ENCODE measurements around the gene RASSF7. TPM values are rescaled to one million over a fixed set of nuclear protein-coding genes. Genes with fewer than 3 reads are reported as not detected.

Gene RASSF7
- total RNA-seq, 1 donor from 2014 or later: 4.4 TPM

DNA sequence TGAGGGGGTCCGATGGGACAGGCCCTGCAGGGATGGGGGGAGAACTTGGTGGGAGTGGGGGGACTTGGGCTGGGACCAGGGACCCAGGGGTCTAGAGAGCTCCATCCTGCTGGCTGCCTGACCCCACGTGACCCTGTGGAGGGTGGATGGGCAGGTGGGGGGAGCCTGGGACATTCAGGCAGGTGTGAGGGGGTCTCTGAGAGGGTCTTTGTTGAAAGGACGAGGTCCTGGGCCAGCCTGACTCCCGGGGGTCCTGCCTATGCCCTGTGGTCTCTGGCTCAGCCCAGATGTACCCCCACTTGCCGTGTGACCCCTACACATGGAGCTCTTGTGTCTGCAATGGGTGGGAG is 16.0 kb upstream of the RASSF7 start:
- ATAC-seq (ENCODE audit: poor library complexity) (no peak), DNase-seq (no peak)
- intact Hi-C loops (cut with DNase I): no loop called here

DNA sequence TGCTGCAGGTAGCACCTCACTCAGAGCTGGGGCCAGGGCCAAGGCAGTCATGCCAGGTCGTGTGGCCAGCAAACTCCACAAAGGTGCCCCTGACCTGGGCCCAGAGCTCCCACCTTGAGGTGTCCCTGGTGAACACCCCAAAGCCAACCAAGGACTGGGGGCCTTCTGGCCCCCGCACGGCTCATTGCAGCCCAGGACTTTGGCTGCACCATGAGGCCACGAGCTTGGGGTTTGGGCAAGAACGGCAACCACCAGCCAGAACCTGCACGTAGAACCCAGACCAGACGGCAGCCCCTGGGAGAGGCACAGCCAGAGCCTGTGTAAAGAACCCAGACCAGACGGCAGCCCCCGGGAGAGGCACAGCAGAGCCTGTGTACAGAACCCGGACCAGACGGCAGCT is 15.6 kb upstream of the RASSF7 start:
- ATAC-seq (ENCODE audit: poor library complexity) (no peak), DNase-seq (no peak)
- intact Hi-C loops (cut with DNase I): no loop called here

DNA sequence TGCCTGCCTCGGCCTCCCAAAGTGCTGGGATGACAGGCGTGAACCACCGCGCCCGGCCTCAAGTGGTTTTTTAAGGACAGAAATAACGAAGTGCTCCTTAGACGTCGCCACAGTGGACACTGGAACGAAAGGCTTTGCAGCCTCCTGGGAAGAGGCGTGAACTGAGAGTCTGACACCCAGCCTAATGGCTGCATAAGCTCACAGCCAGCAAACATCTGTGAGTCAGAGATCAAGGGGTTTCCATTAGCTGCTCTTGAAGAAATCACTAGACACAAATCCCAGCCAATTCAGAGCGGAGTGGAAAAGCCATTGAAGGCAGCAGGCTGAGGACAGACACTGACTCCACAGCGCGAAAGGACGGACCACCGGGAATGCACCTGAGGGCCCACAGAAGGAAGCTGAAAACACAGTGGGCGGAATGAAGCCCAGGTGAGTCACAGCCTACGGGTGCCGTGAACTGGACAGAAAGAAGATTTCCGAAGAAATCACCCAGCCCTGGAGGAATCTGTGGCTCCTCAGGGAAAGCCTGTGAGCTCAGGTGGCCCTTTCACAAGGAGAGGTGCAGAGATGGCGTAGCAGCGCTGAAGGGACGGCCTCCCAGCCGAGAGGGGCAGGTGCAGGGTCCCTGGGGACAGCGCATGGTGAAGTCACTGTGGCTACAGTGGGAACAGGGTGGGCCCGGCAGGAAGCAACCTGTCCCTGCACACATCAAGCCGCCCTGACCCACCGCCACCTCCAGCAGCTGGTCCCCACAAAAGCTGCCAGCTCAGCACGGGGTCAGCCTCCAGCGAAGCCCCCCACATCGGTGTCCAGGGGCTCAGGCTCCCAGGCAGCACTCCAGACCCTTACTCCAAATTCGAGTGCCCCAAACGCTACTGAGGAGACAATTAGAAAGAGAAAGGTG is 11.8 kb upstream of the RASSF7 start:
- DNase-seq (no peak), ATAC-seq (ENCODE audit: poor library complexity) (no peak)
- intact Hi-C loops (cut with DNase I): no loop called here

DNA sequence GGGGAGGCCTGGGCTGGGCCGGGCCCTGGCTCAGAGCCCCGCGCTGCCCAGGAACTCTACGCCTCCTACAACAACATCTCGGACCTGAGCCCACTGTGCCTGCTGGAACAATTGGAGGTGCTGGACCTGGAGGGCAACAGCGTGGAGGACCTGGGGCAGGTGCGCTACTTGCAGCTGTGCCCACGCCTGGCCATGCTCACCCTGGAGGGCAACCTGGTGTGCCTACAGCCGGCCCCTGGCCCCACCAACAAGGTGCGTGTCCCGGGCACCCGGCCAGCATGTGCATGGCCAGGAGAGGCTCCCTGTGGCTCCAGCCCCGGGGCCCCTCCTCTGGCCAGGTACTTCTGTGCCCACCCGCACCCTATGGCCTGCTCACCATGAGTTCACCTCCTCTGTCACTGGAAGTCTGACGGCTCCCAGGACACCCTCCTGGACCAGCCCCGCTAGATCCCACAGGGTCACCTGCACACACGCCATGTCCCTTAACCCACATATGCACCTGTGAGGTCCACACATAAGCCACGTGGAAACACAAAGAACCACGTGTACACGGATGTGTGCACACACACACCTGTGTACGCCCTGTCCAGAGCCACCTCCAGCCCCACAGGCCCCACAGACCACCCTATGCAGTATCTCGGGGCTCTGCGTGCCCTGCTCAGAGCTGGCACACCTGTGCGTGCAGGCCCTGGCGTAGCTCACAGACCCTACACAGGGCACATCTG is 10.6 kb upstream of the RASSF7 start:
- intact Hi-C loops (cut with DNase I): loop anchor here (10.0 kb wide), 1 partner anchor 175 kb away; no protein-coding TSS in a partner anchor
- no peak for ATAC-seq (ENCODE audit: poor library complexity)
- DNase-seq: no peak

DNA sequence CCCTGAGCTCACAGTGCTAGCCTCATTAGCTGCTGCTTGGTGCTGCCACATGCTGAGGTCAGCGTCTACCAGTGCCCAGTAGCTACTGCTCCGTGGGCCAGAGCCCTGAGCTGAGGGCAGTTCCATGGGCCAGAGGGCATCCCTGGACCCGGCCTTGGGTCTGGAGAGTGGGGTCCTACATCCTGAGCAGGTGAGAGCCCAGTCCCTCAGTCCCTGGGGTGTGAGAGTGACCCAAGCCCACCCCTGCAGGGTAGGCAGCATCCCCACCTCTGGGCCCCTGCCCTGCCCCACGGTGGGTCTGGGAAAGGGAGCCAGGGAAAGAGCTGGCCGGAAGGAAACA is 10.1 kb upstream of the RASSF7 start:
- intact Hi-C loops (cut with DNase I): loop anchor here (10.0 kb wide), 1 partner anchor 174 kb away; no protein-coding TSS in a partner anchor
- DNase-seq: no peak

DNA sequence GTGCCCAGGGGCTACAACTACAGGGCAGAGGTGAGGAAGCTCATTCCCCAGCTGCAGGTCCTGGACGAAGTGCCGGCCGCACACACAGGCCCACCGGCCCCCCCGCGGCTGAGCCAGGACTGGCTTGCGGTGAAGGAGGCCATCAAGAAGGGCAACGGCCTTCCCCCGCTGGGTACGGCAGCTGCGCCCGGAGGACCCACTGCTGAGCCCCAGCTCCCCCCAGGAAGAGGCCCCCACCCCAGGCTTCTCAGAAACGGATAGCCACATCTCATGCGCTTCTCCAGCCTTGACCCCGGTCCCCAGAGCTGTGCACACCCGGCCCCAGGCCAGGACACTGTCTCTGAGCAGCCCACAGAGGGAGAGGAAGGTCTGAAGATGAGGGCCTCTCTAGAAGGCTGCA is 9.6 kb upstream of the RASSF7 start:
- intact Hi-C loops (cut with DNase I): loop anchor here (10.0 kb wide), 1 partner anchor 174 kb away; no protein-coding TSS in a partner anchor
- DNase-seq (no peak), ATAC-seq (ENCODE audit: poor library complexity) (no peak)

More for the DNA sequence above, 10.1 kb upstream of the RASSF7 start:
- no peak for ATAC-seq (ENCODE audit: poor library complexity)

DNA sequence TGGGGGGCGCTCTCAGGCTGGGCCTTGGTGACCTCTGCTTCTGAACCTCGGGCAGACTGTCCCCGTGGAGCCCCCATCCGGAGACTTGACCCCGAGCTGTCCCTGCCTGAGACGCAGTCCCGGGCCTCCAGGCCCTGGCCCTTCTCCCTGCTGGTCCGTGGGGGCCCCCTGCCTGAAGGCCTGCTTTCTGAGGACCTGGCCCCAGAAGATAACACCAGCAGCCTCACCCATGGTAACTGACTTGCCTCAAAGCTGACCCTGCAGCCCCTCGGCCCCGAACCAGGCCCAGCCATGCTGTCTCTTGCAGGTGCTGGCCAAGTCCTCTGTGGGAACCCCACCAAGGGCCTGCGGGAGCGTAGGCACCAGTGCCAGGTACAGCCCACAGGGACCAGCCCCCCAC is 9.2 kb upstream of the RASSF7 start:
- no peak for DNase-seq
- intact Hi-C loops (cut with DNase I): loop anchor here (10.0 kb wide), 1 partner anchor 173 kb away; no protein-coding TSS in a partner anchor
- ATAC-seq (ENCODE audit: poor library complexity): no peak

DNA sequence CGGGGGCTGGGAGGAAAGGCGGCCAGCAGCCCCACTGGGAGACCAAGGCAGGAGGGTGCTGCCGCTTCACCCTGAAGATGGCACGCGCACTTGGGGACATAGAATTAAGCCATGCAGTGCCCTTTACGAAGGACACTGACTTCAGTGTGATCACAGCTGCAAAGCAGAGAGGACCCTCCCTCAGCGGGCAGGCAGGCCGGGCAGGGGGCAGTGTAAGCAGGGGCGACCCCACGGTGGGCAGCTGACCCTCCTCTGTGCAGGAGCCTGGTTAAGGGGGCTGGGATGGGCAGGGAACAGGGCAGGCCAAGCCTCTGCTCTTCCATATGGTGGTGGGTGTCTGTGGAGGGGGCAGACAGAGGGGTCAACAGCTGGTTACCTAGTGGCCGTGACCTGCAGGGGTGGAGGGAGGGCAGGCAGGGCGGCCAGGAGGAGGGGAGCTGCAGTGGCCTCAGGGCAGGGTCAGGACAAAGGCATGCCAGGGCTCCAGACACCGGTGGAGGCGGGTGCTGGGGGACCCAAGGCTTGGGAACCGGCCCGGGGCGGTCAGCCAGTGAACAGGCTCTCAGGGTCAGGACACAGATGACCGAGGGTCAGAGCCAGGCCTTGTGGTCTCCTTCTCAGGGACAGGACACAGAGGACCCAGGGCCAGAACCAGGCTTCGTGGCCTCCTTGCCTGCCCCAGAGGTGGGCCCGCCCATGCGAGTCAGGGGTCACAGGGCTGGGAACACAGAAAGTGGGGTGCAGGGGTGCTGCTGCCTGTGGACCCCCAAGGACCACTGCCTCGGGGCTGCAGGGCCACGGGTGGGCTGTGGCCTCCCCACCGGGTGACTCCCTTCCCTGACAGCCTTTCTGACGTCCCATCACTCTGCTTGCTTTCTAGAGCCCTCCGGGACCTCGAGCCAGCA is 7.4 kb upstream of the RASSF7 start:
- DNase-seq (no peak), ATAC-seq (ENCODE audit: poor library complexity) (no peak)
- intact Hi-C loops (cut with DNase I): loop anchor here (10.0 kb wide), 1 partner anchor 171 kb away; no protein-coding TSS in a partner anchor

DNA sequence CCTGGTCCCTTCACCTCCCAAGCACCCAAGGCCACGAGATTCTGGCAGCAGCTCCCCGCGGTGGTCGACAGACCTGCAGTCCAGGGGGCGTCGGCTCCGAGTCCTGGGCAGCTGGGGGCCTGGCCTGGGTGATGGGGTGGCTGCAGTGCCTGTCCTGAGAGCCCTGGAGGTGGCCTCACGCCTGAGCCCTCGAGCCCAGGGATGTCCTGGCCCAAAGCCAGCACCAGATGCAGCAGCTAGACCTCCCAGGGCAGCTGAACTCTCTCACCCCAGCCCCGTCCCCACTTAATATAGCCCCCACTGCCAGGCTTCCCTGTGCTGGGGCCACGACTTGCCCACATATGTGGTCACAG is 6.8 kb upstream of the RASSF7 start:
- DNase-seq (no peak), ATAC-seq (ENCODE audit: poor library complexity) (no peak)
- intact Hi-C loops (cut with DNase I): loop anchor here (10.0 kb wide), 1 partner anchor 171 kb away; no protein-coding TSS in a partner anchor

DNA sequence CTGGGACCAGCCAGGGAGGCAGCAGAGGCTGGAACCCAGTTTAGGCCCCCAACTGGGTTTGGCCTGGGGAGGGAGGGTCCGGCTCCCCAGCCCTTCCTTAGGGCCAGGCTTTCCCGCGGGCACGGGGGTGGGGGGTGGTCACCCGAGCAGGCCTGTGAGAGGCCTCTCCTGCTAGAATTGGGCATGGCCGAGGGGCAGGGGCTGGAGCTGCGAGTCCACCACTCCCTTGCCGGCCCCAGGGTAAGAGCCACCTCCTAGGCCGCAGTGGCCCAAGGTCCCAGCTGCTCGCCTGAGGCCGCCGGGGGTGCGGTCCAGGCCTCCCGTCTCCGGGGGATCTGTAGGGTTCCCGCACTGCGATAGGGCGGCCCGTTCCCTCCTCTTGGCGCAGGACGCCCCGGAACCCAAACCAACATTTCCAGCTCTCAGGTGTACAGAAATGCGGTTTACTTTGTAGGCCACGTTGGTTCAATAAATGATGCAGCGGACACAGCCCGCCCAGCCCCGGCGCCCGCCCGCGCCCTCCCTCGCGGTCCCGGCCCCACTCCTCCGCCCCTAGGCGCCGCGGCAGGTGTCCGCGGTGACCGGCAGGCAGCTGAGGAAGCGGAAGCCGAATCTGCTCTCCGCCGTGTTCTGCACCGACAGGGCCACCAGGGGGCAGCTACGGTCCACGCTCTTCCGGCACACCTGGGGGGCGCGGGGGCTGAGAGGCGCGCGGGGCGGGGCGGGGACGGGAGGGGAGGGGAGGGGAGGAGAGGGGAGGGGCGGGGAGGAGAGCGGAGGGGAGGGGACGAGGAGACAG is 6.1 kb upstream of the RASSF7 start:
- peak; percentile 76 for ATAC-seq (ENCODE audit: poor library complexity)
- intact Hi-C loops (cut with DNase I): loop anchor here (10.0 kb wide), 1 partner anchor 170 kb away; no protein-coding TSS in a partner anchor

DNA sequence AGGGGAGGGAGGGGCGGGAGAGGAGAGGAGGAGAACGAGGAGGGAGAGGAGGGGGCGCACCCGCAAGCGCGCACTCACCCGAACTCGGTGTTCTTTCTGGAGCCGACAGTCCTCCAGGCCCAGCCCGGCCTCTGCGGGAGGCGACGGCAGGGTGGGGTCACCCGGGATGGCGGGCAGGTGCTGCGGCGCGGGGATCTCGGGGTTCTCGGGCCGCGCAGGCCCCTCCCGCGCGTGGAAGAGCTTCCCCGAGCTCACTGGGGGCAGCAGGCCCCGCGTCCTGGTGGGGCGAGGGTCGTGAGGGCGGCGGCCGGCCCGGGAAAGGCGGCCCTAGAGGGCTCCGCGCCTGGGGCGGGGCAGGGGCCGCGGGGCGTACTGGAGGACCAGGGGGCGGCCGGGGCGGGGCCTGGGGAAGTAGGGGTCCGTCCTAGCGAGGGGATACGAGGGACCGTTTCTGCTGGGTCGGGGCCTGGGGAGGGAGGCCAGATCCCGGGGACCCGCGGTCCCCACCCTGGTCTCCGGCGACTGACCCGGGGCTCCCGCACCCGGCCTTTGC is 5.5 kb upstream of the RASSF7 start:
- intact Hi-C loops (cut with DNase I): loop anchor here (10.0 kb wide), 1 partner anchor 169 kb away; no protein-coding TSS in a partner anchor
- ATAC-seq (ENCODE audit: poor library complexity) (no peak), DNase-seq (no peak)

More for the DNA sequence above, 6.1 kb upstream of the RASSF7 start:
- DNase-seq: peak; percentile 70

DNA sequence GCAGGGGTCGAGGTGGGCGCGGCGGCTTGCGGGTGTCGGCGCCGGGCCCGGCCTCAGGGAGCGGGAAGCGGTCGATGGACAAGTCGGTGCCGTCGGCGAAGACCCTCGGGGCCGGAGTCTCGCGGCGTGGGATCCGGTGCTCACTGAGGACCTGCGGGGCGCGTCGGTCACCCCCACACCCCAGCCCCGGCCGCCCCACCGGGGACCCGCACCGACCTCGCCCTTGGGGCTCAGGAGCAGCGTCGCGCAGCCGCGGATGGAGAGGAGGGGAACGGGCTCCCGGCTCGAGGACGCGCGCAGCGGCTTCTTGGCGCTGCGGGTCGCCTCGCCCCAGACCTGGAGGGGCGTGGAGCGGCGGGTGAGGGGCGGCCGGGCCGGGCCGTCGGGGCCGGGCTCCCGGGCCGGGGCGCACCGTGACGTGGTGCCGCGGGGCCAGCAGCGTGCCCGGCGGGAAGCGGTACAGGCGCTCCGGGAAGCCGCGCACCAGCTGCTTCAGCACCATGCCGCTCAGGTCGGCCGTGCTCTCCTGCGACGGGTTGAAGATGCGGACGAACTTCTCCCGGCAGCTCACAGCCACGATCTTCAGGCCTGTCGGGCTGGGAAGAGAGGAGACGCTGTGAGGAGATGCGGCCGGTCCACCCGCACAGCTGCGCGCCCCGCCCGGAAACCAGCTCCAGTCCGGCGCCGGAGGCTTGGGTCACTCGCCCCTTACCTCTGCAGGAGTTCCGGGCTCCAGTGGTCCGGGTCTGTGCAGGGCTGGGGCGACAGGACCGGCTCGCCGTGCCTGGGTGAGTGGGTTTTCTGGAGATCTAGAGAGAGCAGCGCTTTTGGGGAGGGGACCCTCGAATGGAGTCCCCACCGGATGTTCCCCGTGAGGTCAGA is 4.7 kb upstream of the RASSF7 start:
- intact Hi-C loops (cut with DNase I): loop anchor here (10.0 kb wide), 1 partner anchor 169 kb away; no protein-coding TSS in a partner anchor
- ATAC-seq (ENCODE audit: poor library complexity) (no peak), DNase-seq (no peak)

DNA sequence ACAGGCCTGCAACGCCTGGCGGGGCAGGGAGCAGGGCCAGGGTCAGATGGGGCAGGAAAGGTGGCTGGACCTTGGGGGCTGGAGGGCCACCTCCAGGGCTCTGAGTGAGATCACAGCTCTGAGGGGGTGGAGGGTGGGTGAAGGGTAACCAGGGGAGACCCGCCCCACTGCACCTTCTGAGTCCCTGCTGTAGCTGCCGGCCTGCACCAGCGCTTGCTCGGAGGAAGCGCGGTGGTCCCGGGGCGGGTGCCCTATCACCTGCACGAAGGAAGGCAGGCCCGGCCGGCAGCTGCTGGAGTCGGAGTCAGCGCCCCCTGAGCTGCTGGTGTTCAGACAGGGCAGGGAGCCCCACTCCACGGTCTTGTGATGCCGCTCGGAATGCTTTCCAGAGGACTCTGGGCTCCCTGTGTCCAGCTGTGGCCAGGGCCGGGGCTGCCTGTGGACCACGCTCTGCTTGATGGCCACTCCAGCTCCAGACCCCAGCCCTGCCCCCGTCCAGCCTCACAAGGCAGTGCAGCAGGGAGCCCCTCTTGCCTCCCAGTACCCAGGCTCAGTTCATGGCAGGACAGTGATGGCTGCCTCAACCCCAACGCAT is 4.0 kb upstream of the RASSF7 start:
- DNase-seq (no peak), ATAC-seq (ENCODE audit: poor library complexity) (no peak)
- intact Hi-C loops (cut with DNase I): loop anchor here (10.0 kb wide), 1 partner anchor 168 kb away; no protein-coding TSS in a partner anchor

DNA sequence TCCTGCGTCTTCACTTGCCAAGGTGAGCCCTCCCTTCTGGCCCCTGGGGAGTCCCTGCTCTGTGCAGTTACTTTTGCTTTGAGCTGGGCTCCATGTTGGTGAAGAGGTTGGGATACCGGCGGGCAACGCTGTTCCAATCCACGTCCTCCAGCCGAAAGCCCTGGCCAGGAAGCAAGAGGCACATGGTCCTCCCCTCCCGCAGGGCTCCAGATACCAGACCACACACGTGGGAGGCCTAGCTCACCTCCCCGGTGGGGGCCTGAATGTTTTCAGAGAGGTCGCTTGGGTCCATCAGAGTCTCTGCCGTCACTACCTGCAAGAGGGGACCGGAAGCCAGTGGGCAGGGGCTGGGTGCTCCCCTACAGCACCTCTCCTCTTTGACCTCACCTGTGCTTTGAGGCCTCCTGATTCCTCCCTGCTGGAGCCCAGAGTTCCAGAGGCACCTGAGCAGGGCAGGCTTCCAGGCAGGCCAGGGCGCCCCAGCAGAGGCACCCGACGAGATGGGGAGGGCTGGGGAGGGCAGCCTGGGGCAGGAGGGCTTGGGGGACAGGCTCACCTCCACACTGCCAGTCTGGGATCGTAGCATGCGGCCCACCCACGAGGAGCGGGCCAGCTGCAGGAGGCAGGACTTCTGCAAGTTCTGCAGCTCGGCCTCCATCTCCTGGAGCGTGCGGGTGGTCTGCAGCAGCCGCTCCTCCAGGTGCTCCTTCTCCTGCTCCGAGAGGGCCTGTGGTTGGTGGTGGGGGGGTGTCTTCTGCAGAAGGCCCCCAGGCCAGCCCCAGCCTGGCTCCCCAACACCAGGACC is 3.2 kb upstream of the RASSF7 start:
- ATAC-seq (ENCODE audit: poor library complexity) (no peak), DNase-seq (no peak)
- intact Hi-C loops (cut with DNase I): loop anchor here (10.0 kb wide), 1 partner anchor 167 kb away; no protein-coding TSS in a partner anchor

DNA sequence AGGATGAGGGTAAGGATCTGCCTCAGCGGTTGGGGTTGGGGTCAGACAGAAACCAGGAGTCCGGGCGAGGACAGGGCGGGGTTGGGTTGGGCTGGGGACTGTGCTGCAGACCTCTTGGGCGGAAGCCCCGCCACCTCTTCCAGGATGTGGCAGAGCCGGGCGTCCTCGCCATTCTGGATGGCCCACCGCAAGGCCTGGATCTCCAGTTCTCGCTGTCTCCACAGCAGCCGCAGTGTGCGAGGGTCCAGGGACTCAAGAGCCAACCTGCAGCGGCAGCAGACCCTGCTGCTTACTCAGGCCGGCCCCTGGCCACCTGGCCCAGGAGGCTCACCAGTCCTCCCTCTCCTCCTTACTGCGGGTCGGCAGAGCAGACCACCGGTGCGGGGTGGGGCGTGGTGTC is 2.3 kb upstream of the RASSF7 start:
- ATAC-seq (ENCODE audit: poor library complexity) (no peak), DNase-seq (no peak)
- intact Hi-C loops (cut with DNase I): loop anchor here (10.0 kb wide), 1 partner anchor 166 kb away; no protein-coding TSS in a partner anchor
